Neural progenitor cell (in vitro differentiated cells): ENCODE results near the gene PHYHIPL.

Experiments used
- EZH2 ChIP-seq: fragments of 200-600 bp; sonication (generic); IDR thresholded peaks from 2 replicates; pipeline ENCODE4 v1.6.1; 2017; ENCODE audit warnings: antibody characterized with exemption, mild to moderate bottlenecking, moderate library complexity
- TF ChIP-seq, protein P1 (sequence below): fragments of 200-600 bp; sonication (generic); IDR thresholded peaks from 2 replicates; pipeline ENCODE4 v1.5.1; 2017; ENCODE audit warnings: antibody characterized with exemption, mild to moderate bottlenecking

- TF ChIP-seq, protein P1, sequence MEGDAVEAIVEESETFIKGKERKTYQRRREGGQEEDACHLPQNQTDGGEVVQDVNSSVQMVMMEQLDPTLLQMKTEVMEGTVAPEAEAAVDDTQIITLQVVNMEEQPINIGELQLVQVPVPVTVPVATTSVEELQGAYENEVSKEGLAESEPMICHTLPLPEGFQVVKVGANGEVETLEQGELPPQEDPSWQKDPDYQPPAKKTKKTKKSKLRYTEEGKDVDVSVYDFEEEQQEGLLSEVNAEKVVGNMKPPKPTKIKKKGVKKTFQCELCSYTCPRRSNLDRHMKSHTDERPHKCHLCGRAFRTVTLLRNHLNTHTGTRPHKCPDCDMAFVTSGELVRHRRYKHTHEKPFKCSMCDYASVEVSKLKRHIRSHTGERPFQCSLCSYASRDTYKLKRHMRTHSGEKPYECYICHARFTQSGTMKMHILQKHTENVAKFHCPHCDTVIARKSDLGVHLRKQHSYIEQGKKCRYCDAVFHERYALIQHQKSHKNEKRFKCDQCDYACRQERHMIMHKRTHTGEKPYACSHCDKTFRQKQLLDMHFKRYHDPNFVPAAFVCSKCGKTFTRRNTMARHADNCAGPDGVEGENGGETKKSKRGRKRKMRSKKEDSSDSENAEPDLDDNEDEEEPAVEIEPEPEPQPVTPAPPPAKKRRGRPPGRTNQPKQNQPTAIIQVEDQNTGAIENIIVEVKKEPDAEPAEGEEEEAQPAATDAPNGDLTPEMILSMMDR: no peak
- TF ChIP-seq EZH2: no peak
These were observed 39.9 kb downstream of the PHYHIPL start for GRCh38 chr10:59216178-59216869.
